ENCODE data around the gene VPS26A.

The VPS26A gene

GRCh38 chr10:69123747-69124562, at the start of gene VPS26A:
Gene VPS26A (plus strand): TSS chr10:69124178. CDS start chr10:69124278, 100 bp downstream.
- DNase-seq, result peak; percentile 86

DNA sequence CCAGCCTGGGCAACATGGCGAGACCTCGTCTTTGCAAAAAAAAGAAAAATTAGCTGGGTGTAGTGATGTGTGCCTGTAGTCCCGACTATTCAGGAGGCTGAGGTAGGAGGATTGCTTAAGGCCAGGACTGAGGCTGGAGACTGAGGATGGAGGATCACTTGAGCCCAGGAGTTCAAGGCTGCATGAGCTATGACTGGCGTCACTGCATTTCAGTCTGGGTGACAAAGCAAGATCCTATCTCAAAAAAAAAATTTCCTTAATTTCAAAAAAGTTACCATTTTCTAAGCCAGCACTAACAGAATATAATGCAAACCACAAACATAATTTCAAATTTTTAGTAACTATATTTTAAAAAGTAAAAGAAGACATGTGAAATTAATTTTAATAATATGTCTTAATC, 49.4 kb upstream of the VPS26A start:
- DNase-seq, result no peak

DNA sequence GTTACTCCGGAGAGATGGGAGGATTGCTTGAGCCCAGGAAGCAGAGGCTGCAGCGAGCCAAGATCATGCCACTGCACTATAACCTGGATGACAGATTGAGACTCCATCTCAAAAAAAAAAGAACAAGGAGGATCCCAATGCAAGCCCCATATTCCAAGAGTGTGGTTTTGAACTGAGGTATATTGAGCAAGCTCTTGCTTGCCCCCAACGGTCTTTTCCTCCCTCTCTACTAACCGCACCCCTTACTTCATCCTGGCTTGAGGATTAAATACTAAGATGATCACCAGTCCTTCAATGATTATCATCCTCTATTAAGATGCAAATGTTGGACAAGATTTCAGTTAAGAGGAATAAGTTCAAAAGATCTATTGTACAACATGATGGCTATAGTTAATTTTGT, 48.5 kb upstream of the VPS26A start:
- DNase-seq, result no peak

GRCh38 chr10:69078311-69078710, 45.7 kb upstream of the VPS26A start:
- no peak for DNase-seq

DNA sequence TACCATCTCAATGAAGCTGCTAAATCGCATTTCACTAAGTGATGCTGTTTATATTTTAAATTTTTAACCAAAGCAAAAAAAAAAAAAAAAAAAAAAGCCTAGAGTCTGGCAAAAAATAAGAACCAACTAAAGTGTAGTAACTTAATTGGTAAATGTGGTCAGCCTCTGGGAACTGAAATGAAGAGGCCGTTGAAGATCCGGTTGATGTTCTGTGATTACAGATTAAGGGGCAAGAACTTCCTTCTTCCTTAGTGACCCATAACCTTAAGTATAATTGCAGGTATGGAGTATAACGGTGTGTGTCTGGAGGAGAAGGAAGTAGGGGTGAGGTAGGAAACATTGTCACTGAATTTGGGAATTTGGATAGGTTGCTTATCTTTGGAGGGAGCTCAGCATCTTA, 43.8 kb upstream of the VPS26A start:
- DNase-seq, result no peak

- no peak for DNase-seq
These were observed 37.9 kb upstream of the VPS26A start for GRCh38 chr10:69086001-69086509.

- no peak for DNase-seq
These were observed 36.1 kb upstream of the VPS26A start, which contains the start of gene SRGN for GRCh38 chr10:69087590-69088470. Gene SRGN (plus strand): TSS chr10:69088103. CDS start chr10:69088158, 55 bp downstream.

- DNase-seq, result no peak
These were observed 35.6 kb upstream of the VPS26A start for GRCh38 chr10:69088471-69088769.

DNA sequence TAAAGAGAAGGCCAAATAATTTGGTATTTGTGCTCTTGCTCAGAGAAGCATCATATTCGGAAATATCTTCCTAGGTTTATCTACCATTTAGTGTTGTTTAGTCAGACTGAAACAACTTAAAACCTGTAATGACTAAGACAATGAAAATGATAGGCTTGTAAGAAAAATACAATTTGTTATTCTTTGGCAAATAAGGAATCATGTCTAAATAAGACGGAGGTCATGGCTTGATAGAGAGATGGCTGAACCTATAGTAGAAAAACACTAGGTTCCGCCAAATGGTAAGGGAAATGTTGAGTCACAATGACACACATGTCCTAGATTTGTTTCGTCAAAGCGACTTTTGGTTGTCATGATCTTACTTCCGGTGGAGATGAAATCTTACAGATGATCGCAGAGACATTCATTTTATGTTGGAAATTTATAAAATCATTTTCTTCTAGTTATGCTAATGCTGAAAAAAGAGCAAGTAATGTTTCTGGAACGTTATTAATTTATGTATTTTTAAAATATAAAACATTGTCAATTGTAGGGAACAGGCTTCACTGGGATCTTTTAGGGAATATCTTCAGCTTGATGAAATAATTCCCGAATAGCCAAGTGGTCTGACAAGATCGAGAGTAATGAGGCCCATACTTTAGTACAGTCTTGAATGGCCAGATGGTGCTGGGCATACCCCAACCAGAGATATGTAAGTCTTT, 35.0 kb upstream of the VPS26A start:
- DNase-seq, result no peak

DNA sequence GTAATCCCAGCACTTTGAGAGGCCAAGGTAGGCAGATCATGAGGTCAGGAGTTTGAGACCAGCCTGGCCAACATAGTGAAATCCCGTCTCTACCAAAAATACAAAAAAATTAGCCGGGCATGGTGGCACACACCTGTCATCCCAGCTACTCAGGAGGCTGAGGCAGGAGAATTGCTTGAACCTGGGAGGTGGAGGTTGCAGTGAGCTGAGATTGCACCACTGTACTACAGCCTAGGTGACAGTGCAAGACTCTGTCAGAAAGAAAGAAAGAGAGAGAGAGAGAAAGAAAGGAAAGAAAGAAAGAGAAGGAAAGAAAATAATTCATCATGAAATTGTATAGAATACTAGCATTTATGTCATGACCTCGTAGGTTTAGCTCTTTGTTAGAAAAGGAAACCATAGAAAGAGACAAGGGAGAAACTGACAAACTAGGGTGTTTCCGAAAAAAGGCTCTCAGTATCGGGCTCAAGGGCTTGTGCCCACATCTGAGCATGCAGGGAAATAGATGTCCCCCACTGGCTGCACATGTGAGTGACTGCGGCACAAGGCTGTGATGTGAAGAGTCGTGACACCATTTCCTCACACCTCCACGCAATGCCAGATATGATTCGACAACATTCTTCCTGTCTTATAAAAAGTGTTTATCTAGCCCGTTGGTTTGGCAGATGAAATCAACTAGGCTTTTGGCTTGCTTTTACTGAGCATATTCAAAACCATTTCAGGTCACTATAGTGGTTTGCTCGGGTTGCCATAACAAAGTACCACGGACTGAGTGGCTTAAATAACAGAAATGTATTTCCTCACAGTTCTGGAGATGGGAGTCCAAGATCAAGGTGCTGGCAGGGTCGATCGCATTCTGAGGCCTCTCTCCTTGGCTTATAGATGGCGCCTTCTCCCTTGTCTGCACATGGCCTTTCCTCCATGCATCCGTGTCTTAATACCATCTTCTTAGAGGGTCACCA, 34.1 kb upstream of the VPS26A start:
- DNase-seq, result no peak

DNA sequence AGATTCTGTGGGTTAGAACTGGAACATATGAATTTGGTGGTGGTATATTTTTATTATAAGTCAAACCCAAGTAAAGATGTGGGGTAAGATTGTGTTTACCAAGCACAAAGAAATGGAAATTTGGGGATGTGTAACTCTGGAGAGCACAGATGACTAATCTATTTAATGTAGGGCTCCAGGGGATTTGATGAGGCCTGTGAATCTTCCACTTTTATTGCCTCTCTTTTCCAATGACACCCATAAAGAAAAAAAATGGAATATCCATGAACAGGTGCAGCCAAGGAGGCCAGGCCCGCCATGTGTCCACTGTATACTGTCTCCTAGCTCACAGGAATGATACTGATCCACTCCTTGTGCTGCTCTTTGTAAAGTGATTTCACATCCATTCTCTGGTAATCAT, 33.3 kb upstream of the VPS26A start:
- no peak for DNase-seq

GRCh38 chr10:69091143-69091651, 32.8 kb upstream of the VPS26A start:
- DNase-seq, result no peak

DNA sequence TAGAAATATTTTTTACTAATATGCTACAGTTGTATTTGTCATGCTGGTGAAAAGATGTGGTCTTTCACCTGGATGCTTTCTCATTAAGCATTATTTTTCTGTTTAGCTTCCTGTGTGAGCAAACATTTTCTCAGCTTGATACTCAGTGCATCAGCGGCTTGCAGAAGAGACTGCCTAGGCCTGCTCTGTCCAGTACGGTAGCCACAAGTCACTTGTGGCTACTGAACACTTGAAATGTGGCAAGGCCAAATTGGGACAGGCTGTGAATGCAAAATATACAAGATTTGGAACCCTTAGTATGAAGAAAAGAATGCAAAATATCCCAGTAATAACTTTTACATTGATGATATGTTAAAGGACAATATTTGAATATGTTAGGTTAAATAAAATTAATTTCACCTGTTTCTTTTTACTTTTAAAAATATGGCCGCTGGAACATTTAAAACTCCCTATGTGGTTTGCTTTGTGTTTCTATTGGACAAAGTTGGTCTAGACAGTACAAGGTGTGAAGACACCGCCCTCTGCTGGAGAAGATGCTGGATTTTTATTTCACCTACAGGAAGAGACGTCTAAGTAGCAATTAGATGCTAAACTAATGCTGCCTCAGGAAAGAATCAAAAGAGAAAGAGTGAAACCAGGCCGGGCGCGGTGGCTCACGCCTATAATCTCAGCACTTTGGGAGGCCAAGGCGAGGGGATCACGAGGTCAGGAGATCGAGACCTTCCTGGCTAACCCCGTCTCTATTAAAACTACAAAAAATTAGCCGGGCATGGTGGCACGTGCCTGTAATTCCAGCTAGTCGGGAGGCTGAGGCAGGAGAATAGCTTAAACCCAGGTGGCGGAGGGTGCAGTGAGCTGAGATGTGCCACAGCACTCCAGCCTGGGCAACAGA, 30.8 kb upstream of the VPS26A start:
- DNase-seq, result peak; percentile 29

- no peak for DNase-seq
These were observed 30.0 kb upstream of the VPS26A start for GRCh38 chr10:69093933-69094332.

GRCh38 chr10:69096045-69096444, 27.9 kb upstream of the VPS26A start:
- DNase-seq, result no peak

GRCh38 chr10:69097729-69098128, 26.2 kb upstream of the VPS26A start:
- DNase-seq, result no peak

GRCh38 chr10:69100136-69100872, 23.7 kb upstream of the VPS26A start:
- no peak for DNase-seq

DNA sequence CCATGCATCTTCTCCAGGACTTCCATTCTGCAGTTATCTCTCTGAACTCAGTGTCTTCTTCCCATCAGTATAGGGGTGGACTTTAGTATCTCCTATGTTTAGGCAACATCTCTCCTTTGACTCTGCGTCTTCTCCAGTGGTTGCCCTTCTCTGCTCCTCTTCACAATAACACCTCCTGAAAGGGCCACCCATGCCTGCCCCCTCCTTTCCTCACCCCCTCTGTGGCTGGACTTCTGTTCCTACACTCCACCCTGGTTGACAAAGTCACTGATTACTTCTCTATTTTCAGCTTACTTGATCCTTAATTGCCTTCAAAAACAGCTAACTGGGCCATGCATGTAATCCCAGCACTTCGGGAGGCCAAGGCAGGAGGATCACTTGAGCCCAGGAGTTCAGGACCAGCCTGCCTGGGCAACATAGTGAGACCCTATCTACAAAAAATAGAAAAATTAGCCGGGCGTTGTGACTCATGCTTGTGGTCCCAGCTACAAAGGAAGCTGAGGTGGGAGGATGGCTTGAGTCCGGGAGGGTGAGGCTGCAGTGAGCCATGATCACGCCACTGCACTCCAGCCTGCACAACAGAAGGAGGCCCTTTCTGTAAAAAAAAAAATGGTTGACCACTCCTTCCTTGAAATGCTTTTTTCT, 22.4 kb upstream of the VPS26A start:
- DNase-seq, result no peak

DNA sequence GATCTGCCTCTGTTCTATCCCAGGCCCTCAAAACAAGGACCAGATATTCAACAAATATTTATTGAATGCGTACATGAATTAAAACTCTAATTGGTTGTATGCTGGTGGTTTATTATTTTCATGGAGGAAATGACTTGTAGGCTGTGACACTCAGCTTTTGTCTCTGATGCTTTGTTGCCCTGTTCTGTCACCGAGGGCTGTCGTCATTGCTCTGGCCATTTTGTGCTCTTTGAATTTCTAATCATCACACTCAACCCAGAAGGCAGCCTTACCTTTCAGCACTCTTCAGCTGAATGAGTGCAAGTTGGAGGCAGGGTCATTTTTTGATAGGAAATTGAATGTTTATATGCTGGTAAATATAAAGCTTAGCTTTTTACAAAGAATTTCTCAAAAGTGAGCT, 21.5 kb upstream of the VPS26A start:
- no peak for DNase-seq

All from DMS79 (cell line).